Kidney (tissue), 14 donors: ENCODE results near the gene ZC3H7A. TPM values are rescaled to one million over a fixed set of nuclear protein-coding genes. Genes with fewer than 3 reads are reported as not detected.

Experiments
- DNase-seq, 5 donors: peaks; one replicate each; pipeline ENCODE4 v3.0.0-alpha.2; 2013 to 2020
- FAIRE-seq: peaks from 2 replicates; lab custom pipeline; 2012; peaks lifted over from hg19 to GRCh38; lab: Jason Lieb, UNC
- H3K27ac ChIP-seq, 2 donors: one replicate each; pipeline ENCODE4 v1.7.0; 2013; ENCODE audit warnings: low read depth in 2 of 2, low read length in 2 of 2, inconsistent platforms in 1 of 2
- H3K27me3 ChIP-seq: one replicate; pipeline ENCODE4 v1.7.1; 2013; ENCODE audit warnings: low read length, inconsistent platforms; ENCODE audit not compliant: control insufficient read depth, insufficient read depth
- H3K36me3 ChIP-seq, 3 donors: one replicate each; pipeline versions ENCODE4 v1.7.0 to v1.7.1; 2013; ENCODE audit warnings: low read length in 3 of 3, control low read depth in 1 of 3, inconsistent platforms in 1 of 3; ENCODE audit not compliant: insufficient read depth in 3 of 3, control insufficient read depth in 2 of 3
- H3K4me1 ChIP-seq, 3 donors: one replicate each; pipeline versions ENCODE4 v1.7.0 to v1.7.1; 2013; ENCODE audit warnings: low read length in 3 of 3, inconsistent platforms in 1 of 3, low read depth in 1 of 3; ENCODE audit not compliant: control insufficient read depth in 2 of 3, insufficient read depth in 2 of 3
- H3K4me3 ChIP-seq, 3 donors: one replicate each; pipeline versions ENCODE4 v1.7.0 to v1.8.1; 2013; ENCODE audit warnings: low read length in 3 of 3, control low read depth in 1 of 3, inconsistent platforms in 1 of 3
- H3K9ac ChIP-seq, 3 donors: one replicate each; pipeline versions ENCODE4 v1.7.0 to v1.7.1; 2013; ENCODE audit warnings: low read length in 3 of 3, control low read depth in 1 of 3, inconsistent platforms in 1 of 3
- H3K9me3 ChIP-seq, 3 donors: one replicate each; pipeline versions ENCODE4 v1.7.0 to v1.7.1; 2013; ENCODE audit warnings: low read length in 3 of 3, control low read depth in 1 of 3, inconsistent platforms in 1 of 3; ENCODE audit not compliant: control insufficient read depth in 2 of 3, insufficient read depth in 1 of 3
- intact Hi-C: fragments of 100-400 bp; cut with DNase I; formaldehyde crosslinking; loops from one replicate; pipeline ENCODE4 v1.11.1; 2022
- polyA plus RNA-seq: library from polyadenylated mRNA; stranded (reverse); fragments of 350-450 nt; fragmentation: Illumina TruSeq; extraction: RNeasy Lipid Tissue Mini Kit (QIAGEN cat#74804); gene quantifications from one replicate; pipeline ENCODE4 v1.2.3, GENCODE V29; 2014; ENCODE audit warnings: low read depth, low replicate concordance; ENCODE audit not compliant: insufficient read depth
- total RNA-seq: library from RNA; stranded (reverse); fragmentation: NEBNext Ultra II Directional; extraction: Animal tissue kit (Norgen Biotek cat#: 25700); gene quantifications from one replicate; pipeline ENCODE4 v1.2.1, GENCODE V29; 2021
- TF ChIP-seq, protein P1 (sequence below): IDR thresholded peaks from 3 replicates; pipeline ENCODE4 v1.5.1; 2012; ENCODE audit warnings: mild to moderate bottlenecking, moderate library complexity, borderline replicate concordance; ENCODE audit not compliant: insufficient read depth; ENCODE audit errors: extremely low read depth
- donor health status: control.
- donor health status: control.
- donor health status: control.
- donor health status: control.
- donor health status: control.
- donor health status: DM: yes; HTN: yes; CAD: no.
- donor health status: Normal renal cell carcinoma (clear cell type).

The ZC3H7A gene
- total and polyA plus RNA-seq, 2 donors from 2014 or later = 23.8 to 59.5 TPM

DNA sequence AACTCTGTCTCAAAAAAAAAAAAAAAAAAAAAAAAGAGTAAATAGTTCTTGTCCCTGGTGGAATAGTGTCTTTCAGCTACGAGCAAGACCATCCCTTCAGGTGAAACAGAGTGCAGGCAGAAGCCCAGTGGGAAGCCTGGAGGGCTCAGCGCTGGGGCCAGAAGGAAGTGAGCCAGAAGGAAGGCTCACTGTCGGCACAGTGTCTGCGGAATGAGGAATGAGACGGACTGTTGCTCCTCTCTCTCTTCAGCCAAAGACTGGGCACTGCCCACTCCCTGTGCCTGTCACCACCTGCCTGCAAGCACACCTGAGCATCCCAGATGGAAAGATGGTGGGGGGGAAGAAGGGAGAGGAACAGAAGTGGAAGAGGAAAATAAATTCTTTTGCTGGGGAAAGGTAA, 46.8 kb upstream of the ZC3H7A start:
- no peak for DNase-seq
- intact Hi-C loops = no loop called here
- H3K9ac ChIP-seq = no peak overlapping the region
- FAIRE-seq = no peak
- H3K36me3 ChIP-seq = peaks cover 20 to 61% (median 42%) of the 10 kb centered on the region in 3 donors
- no peak overlapping the region for H3K27ac ChIP-seq
- H3K9me3 ChIP-seq = no peaks in the 10 kb centered on the region
- TF ChIP-seq, protein P1, sequence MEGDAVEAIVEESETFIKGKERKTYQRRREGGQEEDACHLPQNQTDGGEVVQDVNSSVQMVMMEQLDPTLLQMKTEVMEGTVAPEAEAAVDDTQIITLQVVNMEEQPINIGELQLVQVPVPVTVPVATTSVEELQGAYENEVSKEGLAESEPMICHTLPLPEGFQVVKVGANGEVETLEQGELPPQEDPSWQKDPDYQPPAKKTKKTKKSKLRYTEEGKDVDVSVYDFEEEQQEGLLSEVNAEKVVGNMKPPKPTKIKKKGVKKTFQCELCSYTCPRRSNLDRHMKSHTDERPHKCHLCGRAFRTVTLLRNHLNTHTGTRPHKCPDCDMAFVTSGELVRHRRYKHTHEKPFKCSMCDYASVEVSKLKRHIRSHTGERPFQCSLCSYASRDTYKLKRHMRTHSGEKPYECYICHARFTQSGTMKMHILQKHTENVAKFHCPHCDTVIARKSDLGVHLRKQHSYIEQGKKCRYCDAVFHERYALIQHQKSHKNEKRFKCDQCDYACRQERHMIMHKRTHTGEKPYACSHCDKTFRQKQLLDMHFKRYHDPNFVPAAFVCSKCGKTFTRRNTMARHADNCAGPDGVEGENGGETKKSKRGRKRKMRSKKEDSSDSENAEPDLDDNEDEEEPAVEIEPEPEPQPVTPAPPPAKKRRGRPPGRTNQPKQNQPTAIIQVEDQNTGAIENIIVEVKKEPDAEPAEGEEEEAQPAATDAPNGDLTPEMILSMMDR = no peak
- H3K4me3 ChIP-seq = no peak overlapping the region
- H3K4me1 ChIP-seq = no peaks in the 10 kb centered on the region
- no peaks in the 10 kb centered on the region for H3K27me3 ChIP-seq

- TF ChIP-seq, protein P1 = no peak
- H3K36me3 ChIP-seq = peaks cover 20 to 62% (median 43%) of the 10 kb centered on the region in 3 donors
- no peak overlapping the region for H3K4me3 ChIP-seq
- no peaks in the 10 kb centered on the region for H3K9me3 ChIP-seq
- DNase-seq = no peak
- no peaks in the 10 kb centered on the region for H3K4me1 ChIP-seq
- FAIRE-seq = no peak
- no peaks in the 10 kb centered on the region for H3K27me3 ChIP-seq
- intact Hi-C loops = no loop called here
- H3K9ac ChIP-seq = no peak overlapping the region
- no peak overlapping the region for H3K27ac ChIP-seq
Observed at GRCh38 chr16:11843206-11843605, 46.1 kb upstream of the ZC3H7A start.

- Histone ChIP-seq H3K36me3 (peaks cover 19 to 66% (median 40%) of the 10 kb centered on the region in 3 donors), H3K4me3 (no peak overlapping the region), H3K9me3 (no peaks in the 10 kb centered on the region), H3K4me1 (no peaks in the 10 kb centered on the region), H3K9ac (no peak overlapping the region), H3K27ac (no peak overlapping the region), H3K27me3 (no peaks in the 10 kb centered on the region)
- no peak for DNase-seq
- intact Hi-C loops = no loop called here
- FAIRE-seq = no peak
- TF ChIP-seq, protein P1 = no peak
Observed at GRCh38 chr16:11841026-11841425, 44.0 kb upstream of the ZC3H7A start.
